Epithelial cell of esophagus (primary cell): ENCODE data around the gene NOTCH1.
"Not testable (repeated sequence)": the region's sequence is repeated elsewhere in the genome, so short reads cannot be mapped to it uniquely, and the experiment has no call there.

ENCODE experiments used
- DNase-seq: peaks from one replicate; pipeline ENCODE4 v3.0.0; 2010; ENCODE audit warnings: low read depth
- H3K4me3 ChIP-seq: 2 replicates; pipeline ENCODE4 v1.5.1; 2011; ENCODE audit warnings: mild to moderate bottlenecking, low read length, control low read depth
- CTCF ChIP-seq: IDR thresholded peaks from 2 replicates; pipeline ENCODE4 v1.5.1; 2011; ENCODE audit warnings: low read depth, mild to moderate bottlenecking, low read length, control low read depth, inconsistent platforms; ENCODE audit not compliant: insufficient read depth; ENCODE audit errors: missing control alignments

Gene NOTCH1

GRCh38 chr9:136584401-136584932 is 38.6 kb upstream of the NOTCH1 start:
- no peak overlapping the region for H3K4me3 ChIP-seq
- DNase-seq = no peak
- TF ChIP-seq CTCF = no peak

GRCh38 chr9:136582977-136583735 is 37.3 kb upstream of the NOTCH1 start:
- H3K4me3 ChIP-seq = no peak overlapping the region
- DNase-seq = no peak
- TF ChIP-seq CTCF = no peak

GRCh38 chr9:136581614-136582447 is 36.0 kb upstream of the NOTCH1 start:
- DNase-seq = no peak
- TF ChIP-seq CTCF = no peak
- H3K4me3 ChIP-seq = no peak overlapping the region

GRCh38 chr9:136579650-136580219 is 33.9 kb upstream of the NOTCH1 start:
- DNase-seq, H3K4me3 ChIP-seq: not testable (repeated sequence)

GRCh38 chr9:136578915-136579649 is 33.2 kb upstream of the NOTCH1 start:
- no peak for TF ChIP-seq CTCF
- H3K4me3 ChIP-seq = no peak overlapping the region

GRCh38 chr9:136578626-136578914 is 32.7 kb upstream of the NOTCH1 start:
- no peak for TF ChIP-seq CTCF
- DNase-seq = no peak
- no peak overlapping the region for H3K4me3 ChIP-seq

More at GRCh38 chr9:136578915-136579649, 33.2 kb upstream of the NOTCH1 start:
- no peak for DNase-seq
